HG03196 (cell line): ENCODE measurements around the gene PMPCA.
"Not testable (repeated sequence)": the region's sequence is repeated elsewhere in the genome, so short reads cannot be mapped to it uniquely, and the experiment has no call there.

ENCODE experiments used
- ATAC-seq: cut with Tn5 transposase; IDR thresholded peaks from one replicate; pipeline ENCODE4 v1.9.1; 2021; ENCODE audit not compliant: unreplicated experiment

The PMPCA gene

DNA sequence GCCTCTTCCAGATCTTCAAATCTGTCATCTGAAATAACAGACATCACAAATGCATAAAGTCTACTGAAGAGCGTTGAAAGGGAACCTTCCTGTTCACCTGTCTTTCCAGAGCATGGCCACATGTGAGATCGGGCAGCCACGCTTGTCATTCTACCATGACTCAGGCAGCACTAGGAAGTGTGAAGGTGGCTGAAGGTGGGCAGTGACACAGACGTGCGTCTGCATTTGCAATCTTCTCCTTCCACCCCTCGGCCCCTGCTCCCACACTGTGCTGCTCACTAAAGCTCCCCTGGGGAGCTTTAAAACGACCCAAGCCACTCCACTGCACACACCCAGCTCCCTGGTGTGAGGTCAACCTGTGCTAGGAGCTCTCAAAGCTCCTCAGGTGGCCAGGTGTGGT is 2.5 kb upstream of the PMPCA start:
- no peak for ATAC-seq

DNA sequence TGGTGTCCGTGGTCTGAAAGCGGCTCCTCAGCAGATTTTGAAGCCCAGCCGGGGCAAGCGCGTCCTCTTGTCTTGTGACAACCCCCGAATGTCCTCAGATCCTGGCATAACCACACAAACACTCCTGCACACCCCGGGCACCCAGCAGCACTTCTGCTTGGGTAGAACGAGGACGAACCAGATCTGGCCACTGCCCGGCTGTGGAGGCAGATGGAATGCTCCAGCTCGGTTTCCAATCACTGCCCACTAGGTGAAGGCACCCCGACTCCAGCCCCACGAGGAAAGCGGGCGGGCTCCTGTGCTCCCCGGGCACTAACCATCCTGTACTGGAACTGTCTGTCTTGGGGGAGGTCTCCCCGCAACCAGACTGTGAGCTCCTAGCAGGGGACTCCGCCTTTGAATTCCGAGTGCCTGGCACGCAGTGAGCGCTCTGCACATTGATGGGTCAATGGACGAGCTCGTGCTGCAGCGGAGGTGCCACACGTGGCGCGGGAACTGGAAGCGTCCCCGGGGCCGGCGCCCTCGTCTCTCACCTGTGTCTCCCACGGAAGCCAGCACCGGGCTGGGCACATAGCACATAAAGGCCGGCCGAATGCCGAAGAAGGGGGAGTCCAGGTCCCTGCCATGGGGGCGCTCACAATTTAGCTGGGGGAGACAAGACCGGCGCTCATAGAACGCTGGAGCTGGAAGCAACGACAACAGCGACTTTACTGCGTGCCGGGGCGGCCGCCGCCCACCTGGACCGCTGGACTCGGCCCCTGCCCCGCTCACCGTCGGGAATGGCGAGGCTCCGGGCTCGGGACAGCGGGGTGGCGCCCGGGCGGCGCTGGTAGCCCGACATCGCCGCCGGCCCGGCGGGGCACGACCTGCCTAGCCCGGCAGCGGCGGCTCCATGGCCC is 652 bp upstream of the PMPCA start:
- ATAC-seq = peak; percentile 31

DNA sequence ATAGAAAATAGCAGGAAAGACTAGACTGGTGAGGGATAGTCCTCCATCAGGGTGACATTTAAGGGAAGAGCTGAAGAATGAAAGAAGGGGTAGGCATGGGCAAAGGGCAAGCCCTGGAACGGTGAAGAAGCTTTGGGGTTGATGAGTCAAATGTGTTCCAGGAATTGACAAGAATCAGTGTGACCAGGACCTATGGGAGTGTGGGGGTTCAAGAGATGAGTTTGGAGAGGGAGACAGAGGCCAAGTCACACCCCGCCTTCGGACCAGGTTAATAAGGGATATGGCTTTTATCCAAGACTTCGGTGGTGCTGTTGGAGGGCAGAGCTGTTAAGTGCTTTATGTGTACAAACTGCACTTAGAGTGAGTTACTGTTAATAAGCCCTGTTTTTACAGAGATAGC is 920 bp downstream of the PMPCA start:
- no peak for ATAC-seq

DNA sequence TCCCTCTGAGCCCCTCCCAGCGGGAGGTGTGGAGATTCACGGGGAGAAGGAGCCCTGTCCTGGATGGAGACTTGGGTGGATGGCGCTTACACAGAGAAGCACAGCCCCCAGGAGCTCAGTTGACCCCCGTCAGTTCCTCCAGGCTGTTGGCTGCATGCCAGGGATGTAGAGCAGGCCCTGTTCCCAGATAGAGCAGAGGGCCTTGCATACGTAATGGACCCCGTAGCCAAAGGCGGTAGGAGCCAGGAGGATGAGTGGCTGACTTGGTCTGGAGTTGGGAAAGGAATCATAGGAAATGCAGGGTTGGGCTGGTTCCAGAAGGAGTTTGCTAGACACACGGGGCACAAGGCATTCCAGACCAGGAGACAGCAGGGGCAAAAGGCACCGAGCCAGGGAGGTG is 2.5 kb downstream of the PMPCA start:
- ATAC-seq = no peak

GRCh38 chr9:136416427-136416826 is 6.0 kb downstream of the PMPCA start:
- no peak for ATAC-seq

- no peak for ATAC-seq
Observed at GRCh38 chr9:136416914-136417313, 6.5 kb downstream of the PMPCA start.

GRCh38 chr9:136418182-136419091 is 8.0 kb downstream of the PMPCA start:
- no peak for ATAC-seq

DNA sequence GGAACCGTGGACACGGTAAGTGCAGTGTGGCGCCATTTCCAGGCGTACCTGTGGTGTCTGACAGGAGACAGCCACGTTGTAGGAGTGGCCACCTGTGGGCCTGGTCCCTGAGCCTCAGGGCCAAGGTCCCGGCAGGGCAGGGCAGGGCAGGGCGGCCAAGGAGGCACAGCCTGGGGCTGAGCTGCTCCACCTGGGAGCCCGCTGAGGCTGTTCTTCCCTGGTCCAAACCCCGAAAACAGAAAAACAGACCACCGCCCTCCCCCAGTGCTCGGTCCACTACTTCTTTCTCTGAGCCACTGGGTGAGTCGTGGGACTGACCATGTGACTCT is 8.6 kb downstream of the PMPCA start:
- ATAC-seq = no peak

DNA sequence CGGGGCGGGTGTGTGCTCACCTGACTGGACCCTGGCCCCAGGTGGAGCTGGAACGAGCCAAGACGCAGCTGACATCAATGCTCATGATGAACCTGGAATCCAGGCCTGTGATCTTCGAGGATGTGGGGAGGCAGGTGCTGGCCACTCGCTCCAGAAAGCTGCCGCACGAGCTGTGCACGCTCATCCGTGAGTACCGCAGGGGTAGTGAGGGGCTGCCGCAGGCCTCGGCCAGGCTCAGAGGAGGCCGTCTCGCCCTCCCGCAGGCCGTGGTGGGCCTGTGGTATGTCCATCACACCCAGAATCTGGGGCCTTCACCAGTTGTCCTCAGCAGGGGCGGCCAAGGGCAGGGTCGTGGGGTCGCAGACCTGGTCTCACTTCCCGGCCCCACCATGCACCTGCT is 11.3 kb downstream of the PMPCA start:
- no peak for ATAC-seq

DNA sequence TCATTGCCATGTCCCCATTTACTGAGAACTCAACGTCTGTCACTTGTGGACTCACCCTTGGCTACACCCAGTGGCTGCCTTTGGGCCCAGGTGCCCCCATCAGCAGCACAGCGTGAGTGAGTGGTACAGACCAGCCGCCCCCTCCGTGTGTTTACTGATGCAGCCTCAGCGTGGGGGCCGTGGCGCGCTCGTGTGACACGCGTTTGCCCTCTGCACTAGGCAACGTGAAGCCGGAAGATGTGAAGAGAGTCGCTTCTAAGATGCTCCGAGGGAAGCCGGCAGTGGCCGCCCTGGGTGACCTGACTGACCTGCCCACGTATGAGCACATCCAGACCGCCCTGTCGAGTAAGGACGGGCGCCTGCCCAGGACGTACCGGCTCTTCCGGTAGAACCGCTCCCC is 12.4 kb downstream of the PMPCA start:
- ATAC-seq = no peak

- ATAC-seq = no peak
Observed at GRCh38 chr9:136423432-136424146, 13.1 kb downstream of the PMPCA start.

DNA sequence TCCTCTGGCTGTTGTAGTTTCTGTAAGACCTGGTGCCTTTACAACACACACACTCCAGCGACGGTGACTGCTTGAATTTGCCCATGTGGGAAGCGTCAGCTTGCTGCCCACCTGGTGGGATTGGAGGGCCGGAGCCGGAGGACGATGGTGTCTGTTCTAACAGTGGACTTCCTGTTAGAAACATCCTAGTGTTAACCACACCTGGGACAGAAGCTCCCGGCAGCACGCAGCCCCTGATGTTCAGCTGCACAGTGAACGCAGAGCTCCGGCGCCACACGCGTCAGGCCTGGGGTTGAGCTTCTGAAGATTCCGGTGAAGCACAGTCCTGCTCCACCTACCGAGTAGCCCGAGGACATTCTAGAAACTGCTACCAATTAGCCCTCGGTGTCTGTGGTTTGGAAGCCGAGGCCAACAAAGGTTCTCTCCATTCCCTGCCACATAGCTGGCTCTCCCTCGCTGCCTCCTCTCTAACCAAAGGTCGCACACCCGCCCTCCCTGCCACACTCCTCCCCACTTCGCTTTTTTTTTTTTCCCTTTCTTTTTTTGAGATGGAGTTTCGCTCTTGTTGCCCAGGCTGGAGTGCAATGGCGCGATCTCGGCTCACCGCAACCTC is 14.4 kb downstream of the PMPCA start:
- ATAC-seq = no peak

GRCh38 chr9:136425367-136425766 is 14.9 kb downstream of the PMPCA start:
- ATAC-seq = not testable (repeated sequence)

GRCh38 chr9:136426787-136427186 is 16.3 kb downstream of the PMPCA start:
- no peak for ATAC-seq

DNA sequence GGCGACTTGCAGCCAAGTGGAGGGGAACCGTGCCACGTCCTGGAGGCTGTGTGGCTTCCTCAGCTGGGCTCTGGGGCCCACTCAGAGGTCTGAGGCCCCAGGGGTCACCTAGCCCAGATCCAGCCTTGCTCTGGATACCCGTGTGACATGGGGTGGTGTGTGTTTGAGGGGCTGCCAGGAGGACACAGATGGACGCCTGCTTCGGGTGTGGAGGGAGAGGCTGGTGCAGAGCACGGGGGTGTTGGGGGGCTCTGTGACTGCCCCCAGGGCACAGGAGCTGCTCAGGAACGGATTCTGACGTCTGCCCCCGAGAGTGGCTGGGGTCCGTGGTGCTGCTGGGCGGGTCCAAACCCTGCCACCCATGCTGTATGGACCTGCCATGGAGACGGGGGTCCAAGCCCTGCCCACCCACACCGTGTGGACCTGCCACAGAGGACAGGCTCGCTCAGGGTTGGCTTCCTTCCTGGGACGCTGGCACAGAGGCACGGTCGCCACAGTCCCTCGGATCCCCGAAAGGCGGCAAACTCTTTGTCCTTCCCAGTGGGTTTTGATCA is 18.7 kb downstream of the PMPCA start:
- no peak for ATAC-seq

- ATAC-seq = no peak
Observed at GRCh38 chr9:136429683-136430491, 19.4 kb downstream of the PMPCA start.

GRCh38 chr9:136430588-136431234 is 20.3 kb downstream of the PMPCA start:
- ATAC-seq = no peak

- ATAC-seq = no peak
Observed at GRCh38 chr9:136431782-136432350, 21.4 kb downstream of the PMPCA start.

DNA sequence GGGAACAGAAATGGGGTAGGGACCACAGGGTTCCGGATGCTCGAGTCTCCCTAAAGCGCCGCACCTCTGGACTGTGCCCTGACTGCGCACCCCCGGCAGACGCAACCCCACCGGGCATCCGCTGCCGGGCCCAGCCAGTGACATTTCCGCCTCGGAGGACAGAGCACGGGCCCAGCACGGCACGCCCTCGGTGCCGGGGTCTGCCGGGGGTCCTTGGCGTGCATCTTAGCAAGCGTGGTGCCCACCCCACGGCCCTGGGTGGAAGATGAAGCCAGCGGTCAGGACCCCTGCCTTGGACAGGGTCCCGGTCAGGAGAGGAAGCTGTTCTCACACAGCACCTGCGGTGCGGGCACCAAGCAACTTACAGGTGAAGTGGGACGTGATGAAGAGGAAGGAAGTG is 22.1 kb downstream of the PMPCA start:
- ATAC-seq = no peak
